ENCODE results near the gene PSRC1. TPM values are rescaled to one million over a fixed set of nuclear protein-coding genes. Genes with fewer than 3 reads are reported as not detected.
"Not testable (repeated sequence)": the region's sequence is repeated elsewhere in the genome, so short reads cannot be mapped to it uniquely, and the experiment has no call there.

PSRC1 gene
- total RNA-seq, 1 donor: 23.3 TPM

DNA sequence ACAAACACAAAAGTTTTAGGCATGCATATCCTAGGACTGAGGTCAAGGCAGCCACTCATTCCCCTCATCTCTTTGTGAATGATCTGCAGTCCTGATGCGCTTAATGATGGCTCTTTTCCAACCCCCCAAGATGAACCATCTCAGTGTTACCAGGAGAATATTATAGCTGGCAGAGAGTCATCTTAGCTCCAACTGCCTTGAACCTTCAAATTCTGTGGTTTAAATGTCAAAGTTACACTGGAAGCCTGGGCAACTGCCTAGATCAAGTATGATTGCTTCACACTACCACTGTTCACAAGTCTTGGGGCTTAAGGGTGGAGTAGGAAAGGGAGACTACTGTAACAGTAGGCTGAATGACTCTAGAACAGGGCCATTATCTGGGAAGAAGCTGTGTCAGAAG, 31.9 kb upstream of the PSRC1 start:
- DNase-seq (ENCODE audit: low read depth): no peak
- no peak overlapping the region for H3K4me3 ChIP-seq (ENCODE audit: low read depth, low read length)
- TF ChIP-seq, protein P1, sequence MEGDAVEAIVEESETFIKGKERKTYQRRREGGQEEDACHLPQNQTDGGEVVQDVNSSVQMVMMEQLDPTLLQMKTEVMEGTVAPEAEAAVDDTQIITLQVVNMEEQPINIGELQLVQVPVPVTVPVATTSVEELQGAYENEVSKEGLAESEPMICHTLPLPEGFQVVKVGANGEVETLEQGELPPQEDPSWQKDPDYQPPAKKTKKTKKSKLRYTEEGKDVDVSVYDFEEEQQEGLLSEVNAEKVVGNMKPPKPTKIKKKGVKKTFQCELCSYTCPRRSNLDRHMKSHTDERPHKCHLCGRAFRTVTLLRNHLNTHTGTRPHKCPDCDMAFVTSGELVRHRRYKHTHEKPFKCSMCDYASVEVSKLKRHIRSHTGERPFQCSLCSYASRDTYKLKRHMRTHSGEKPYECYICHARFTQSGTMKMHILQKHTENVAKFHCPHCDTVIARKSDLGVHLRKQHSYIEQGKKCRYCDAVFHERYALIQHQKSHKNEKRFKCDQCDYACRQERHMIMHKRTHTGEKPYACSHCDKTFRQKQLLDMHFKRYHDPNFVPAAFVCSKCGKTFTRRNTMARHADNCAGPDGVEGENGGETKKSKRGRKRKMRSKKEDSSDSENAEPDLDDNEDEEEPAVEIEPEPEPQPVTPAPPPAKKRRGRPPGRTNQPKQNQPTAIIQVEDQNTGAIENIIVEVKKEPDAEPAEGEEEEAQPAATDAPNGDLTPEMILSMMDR (IDR thresholded peaks at IDR 0.05; ENCODE audit: insufficient read depth, low read depth, low read length): no peak

DNA sequence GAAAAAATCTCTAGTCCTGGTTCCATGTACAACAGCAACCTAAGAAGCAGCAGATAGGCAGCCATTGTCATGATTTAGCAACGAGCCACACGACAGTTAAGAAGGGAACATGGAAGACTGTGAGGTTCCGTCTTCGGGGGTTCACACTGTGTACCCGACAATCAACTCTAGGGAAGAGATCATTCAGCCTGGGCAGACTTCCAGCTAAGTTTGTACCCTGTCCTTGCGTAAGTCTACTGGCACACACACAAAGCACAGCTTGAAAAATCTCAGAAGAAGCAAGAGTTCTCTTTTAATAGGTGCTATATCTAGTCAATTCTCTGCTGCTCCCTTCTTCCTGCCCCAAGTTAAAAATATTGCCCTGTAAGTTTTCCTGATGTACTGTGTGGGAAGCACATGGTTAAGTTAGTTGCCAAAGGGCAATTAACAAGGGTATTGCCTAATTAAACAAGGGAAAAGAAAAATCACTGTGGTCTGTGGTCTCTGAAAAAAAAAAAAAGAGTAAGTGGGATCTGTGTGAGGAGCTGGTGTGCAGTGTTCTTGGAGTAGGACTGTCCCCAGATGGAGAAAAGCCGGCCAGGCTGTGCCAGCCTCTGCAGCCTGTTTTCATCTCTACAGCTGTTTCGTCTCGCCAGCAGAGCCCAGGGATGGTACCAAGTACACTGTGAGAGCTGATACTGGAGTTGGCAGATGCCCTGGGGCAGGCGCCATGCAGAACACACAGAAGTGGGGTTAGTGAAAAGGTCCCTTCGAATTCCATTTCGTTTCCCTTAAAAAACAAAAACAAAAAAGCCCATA, 30.2 kb upstream of the PSRC1 start:
- TF ChIP-seq, protein P1 (IDR thresholded peaks at IDR 0.05; ENCODE audit: insufficient read depth, low read depth, low read length): no peak
- DNase-seq (ENCODE audit: low read depth): no peak
- H3K4me3 ChIP-seq (ENCODE audit: low read depth, low read length): no peak overlapping the region

DNA sequence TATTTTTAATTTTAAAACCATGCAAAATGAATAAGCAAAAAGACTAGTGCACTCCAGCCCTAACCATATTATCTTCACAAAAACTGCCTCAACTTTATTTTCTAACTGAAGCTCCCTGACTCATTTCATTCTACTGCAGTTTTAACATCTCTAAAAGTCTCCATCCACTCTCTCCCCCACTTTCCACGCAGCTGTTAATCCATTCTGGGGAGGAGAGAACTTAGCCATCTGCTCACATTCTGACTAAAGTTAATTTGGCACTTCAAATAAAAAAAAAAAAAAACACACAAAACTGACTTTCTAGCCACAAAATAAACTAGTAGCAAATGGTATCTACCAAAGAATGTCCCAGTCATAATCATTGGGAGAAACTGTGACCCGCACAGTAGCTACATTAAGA, 29.3 kb upstream of the PSRC1 start:
- DNase-seq (ENCODE audit: low read depth): no peak
- TF ChIP-seq, protein P1 (IDR thresholded peaks at IDR 0.05; ENCODE audit: insufficient read depth, low read depth, low read length): no peak
- H3K4me3 ChIP-seq (ENCODE audit: low read depth, low read length): no peak overlapping the region

DNA sequence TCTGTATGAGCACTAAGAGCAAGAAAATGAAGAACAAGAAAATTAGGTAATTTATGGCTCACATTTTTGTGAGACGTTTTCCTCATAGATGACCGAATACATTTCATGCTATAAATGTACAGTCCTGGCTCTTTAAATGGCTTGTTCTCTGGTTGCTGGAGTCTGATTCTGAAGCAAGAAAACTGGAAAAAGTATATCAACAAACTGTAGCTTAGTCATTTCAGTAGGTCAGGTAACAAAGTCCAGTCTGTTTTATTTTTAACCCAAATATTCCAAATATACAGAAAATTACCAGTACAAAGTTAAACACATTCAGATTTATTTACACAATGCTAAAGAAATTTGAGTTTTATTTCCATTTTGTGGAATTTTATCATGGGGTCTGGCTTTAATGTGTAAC, 26.4 kb upstream of the PSRC1 start:
- DNase-seq (ENCODE audit: low read depth): no peak
- TF ChIP-seq, protein P1 (IDR thresholded peaks at IDR 0.05; ENCODE audit: insufficient read depth, low read depth, low read length): no peak
- H3K4me3 ChIP-seq (ENCODE audit: low read depth, low read length): no peak overlapping the region

DNA sequence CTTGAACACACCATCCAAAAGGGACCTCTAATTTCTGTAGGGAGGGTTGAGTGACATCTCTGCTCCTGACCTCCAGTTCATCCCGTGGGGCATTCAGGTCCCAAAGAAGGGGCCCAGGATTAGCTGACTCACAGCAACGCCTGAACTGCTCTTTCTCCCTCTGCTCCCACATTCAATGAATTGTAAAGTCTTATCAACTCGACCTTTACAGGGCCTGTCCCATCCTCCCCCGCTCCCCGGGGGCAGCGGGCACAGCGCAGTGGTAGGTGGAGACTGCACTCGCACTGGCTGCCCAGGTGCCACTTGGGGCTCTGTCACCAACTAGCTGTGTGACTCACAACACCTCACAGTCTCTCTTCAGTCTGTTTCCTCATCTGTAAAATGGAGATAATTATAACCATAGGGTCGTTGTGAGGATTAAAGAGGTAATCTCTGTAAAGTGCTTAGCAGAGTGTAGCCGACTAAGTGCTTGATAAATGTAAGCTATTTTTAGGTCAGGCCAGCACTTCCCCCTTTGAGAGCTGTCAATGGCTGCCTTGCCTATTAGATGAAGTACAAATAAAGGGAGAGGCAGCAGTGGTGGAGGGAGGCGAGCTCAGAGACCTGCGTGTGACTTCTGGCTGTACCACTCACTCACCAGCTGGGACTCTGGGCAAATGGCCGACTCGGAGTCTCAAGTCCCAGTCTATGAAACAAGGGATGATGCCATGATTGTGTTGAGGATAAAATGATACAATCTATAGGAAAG, 24.5 kb upstream of the PSRC1 start:
- no peak for DNase-seq (ENCODE audit: low read depth)
- no peak overlapping the region for H3K4me3 ChIP-seq (ENCODE audit: low read depth, low read length)
- TF ChIP-seq, protein P1 (IDR thresholded peaks at IDR 0.05; ENCODE audit: insufficient read depth, low read depth, low read length): no peak

DNA sequence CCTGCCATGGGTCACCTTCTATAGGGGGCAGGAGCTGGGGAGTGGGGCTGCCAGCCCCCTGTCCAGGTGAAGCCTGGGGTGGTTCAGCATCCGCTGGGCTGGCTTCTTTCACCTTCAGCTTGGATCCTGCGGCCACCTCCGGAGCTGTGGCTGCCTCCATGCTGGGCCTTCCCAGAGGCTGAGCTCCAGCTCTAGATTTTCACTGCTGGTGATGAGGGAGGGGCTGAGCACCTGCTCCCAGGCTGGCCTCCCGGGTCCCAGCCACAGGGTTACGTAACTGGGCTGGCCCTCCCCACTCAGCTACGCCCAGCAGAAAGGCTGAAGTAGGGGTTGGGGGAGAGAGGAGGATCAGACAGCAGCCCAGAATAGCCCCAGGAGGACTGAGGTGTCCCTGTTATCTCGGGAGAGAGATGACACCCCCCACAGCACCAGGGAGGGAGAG, 23.9 kb upstream of the PSRC1 start, which contains the start of gene MYBPHL:
TSS of gene MYBPHL (minus strand) at position 180 of the 442 bp plus-strand sequence. CDS start at position 160, 20 bp downstream.
- no peak for DNase-seq (ENCODE audit: low read depth)
- TF ChIP-seq, protein P1 (IDR thresholded peaks at IDR 0.05; ENCODE audit: insufficient read depth, low read depth, low read length): no peak
- no peak within 1 kb of the TSS for H3K4me3 ChIP-seq (ENCODE audit: low read depth, low read length)

DNA sequence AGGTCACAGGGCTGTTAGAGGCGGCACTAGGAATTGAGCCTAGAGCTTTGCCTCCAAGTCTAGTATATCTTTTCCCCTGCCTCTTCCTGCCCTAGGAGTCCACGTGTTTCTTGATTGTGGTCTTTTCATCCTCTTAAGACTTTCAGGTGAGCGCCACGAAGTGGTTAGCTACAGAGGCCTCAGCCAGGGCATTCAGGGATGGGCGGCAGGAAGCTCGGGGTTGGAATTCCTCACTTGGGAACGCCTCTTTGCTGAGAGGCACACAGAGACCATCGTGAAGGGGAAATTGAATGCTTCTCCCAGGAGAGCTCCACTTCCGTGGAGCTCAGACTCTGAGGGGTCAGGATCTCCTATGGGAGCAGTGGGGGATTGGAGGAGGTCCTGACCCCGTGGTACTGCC, 23.0 kb upstream of the PSRC1 start:
- DNase-seq (ENCODE audit: low read depth); H3K4me3 ChIP-seq (ENCODE audit: low read depth, low read length): not testable (repeated sequence)
